Peyer's patch (tissue), 4 donors: ENCODE data around the gene PI4KA.

Experiments used
- POLR2A ChIP-seq, 2 donors: fragments of 450-650 bp; IDR thresholded peaks; one replicate each; pipeline ENCODE4 v1.5.1; 2017; ENCODE audit warnings: antibody characterized with exemption in 2 of 2, mild to moderate bottlenecking in 2 of 2, moderate library complexity in 2 of 2
- TF ChIP-seq, protein P1 (sequence below), 6 experiments: fragments of 450-650 bp in 4 of 6; fragments of 200-600 bp in 2 of 6; sonication (generic) in 1 of 6; IDR thresholded peaks; one replicate each; pipeline ENCODE4 v1.5.1; 2017 to 2019; ENCODE audit warnings: antibody characterized with exemption in 6 of 6, mild to moderate bottlenecking in 3 of 6, moderate library complexity in 1 of 6

DNA sequence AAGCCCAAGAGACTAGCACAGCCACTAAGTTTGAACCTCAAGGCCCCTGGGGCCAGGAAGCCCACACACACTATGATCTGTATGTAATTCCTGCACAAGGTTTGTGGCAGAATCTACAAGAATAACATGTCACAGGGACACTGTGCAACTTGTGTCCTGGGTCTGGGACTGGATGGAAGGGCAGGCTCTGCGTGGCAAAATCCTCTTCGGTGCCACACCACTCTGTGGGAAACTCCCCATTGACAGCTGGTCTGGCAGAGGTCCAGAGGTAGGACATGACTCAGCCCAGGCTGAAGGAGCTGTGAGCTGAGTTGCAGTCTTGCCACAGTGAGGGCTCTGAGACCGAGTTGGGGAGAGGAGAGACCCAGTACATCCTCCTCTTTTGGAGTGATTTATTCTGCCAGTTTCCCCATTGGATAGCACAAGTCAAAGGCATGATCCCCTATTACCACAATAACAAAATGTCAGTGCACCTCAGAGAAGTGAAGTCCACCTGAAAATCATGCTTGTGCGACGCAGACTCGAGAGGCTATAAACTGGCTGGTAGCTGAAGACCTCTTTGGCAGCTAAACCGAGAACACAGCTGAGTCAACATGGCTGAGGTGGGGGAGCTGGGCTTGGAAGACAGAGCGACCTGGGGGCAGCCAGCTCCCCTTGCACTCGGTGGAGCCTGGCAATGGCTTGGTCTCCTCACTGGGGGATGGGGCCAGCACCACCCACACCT, 108.0 kb downstream of the PI4KA start:
- no peak for TF ChIP-seq POLR2A (IDR thresholded peaks at IDR 0.05)
- TF ChIP-seq, protein P1, sequence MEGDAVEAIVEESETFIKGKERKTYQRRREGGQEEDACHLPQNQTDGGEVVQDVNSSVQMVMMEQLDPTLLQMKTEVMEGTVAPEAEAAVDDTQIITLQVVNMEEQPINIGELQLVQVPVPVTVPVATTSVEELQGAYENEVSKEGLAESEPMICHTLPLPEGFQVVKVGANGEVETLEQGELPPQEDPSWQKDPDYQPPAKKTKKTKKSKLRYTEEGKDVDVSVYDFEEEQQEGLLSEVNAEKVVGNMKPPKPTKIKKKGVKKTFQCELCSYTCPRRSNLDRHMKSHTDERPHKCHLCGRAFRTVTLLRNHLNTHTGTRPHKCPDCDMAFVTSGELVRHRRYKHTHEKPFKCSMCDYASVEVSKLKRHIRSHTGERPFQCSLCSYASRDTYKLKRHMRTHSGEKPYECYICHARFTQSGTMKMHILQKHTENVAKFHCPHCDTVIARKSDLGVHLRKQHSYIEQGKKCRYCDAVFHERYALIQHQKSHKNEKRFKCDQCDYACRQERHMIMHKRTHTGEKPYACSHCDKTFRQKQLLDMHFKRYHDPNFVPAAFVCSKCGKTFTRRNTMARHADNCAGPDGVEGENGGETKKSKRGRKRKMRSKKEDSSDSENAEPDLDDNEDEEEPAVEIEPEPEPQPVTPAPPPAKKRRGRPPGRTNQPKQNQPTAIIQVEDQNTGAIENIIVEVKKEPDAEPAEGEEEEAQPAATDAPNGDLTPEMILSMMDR (IDR thresholded peaks at IDR 0.05), result no peak
